HL-60/S4 (cell line): Measurements from ENCODE around the gene ATP2B2.

Source experiments
- in situ Hi-C: fragments of 300-500 bp; cut with MboI; formaldehyde crosslinking; loops from 2 replicates; pipeline ENCODE4 v1.14.3; 2022; ENCODE audit warnings: low sequenced_read_pairs

The ATP2B2 gene

DNA sequence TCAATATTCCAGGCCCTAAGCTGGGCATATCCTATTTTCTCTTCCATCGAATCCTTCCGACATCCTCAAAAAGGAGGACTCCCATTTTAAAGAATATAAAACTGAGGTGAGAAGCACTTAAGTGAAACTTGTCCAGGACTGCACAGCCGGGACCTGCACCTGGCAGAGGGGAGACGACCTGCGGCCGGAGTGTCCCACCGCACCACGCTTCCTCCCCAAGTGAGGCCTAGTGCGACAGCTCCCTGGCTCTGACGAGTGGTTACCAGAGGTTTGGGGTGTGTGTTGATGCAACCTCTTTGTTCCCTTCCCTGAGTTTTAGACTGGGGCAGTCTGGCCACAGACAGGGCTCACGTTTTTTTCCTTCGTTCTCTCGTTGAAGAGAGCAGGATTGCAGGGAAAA, 24.9 kb upstream of the ATP2B2 start:
- in situ Hi-C loops, result no loop called here

DNA sequence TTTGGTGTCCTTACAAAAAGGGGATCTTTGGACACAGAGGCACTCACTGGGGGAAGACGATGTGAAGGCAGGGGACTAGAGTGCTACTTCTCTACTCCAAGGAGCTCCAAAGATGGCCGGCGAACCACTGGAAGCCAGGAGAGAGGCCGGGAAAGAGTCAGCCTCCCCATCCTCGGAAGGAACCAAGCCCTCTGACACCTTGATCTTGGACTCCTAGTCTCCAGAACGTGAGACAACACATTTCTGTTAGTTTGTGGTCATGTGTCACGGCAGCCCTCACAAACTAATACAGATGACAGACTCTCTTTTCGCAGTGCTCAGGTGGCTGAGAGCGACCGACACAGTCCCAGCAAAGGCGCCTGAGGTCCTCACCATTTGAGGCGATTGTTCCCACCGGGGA, 24.4 kb upstream of the ATP2B2 start:
- in situ Hi-C loops, result no loop called here

DNA sequence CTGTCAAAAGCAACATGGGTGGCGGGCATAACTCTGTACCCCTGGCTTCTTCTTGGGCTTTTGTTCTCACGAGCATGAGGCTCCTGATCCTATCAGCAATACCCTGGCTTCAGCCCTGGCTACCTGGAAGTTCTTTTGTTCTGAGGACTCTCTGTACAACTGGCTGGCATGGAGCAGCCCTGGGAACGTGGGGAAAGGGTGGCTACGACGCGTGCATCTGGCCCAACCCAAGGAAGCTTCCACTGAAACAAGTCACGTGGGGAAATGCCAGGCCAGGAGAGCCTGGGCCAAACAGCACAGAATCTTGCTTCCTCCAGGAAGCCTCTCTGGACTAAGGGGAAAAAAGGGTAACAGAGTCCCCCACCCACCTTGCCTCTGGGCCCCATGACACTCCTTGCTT, 22.7 kb upstream of the ATP2B2 start:
- in situ Hi-C loops, result no loop called here

DNA sequence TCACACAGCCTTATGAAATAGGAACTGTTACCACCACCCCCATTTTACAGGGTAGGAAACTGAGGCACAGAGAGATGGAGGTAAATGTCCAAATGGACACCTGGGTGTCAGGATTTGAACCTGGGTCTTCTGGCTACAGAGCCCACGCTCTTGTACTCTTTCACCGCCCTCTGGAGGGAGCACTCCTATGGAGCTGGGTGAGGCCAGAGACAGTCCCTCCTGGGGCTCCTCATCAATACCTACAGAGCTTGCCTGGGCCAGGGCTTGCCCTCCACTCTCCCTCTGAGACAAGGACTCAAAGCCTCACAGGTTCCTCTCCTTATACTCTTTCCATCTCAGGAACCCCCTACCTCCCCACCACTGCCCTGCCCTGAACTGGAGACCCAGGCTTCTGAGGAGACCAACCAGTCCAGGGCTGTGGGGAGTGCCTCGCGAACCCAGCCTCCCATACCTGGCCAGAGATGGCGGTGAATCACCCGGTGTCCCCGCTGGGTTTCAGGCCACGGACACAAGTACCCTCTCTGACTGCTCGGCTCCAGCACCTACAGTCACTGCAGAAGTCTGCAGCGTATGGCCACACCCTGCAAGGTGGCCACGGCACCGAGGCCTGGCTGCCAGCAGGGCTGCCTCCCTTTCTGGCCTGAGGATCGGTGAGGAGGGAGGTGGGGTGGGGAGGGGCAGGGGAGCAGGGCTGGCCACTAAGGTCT, 22.1 kb upstream of the ATP2B2 start:
- in situ Hi-C loops, result no loop called here

DNA sequence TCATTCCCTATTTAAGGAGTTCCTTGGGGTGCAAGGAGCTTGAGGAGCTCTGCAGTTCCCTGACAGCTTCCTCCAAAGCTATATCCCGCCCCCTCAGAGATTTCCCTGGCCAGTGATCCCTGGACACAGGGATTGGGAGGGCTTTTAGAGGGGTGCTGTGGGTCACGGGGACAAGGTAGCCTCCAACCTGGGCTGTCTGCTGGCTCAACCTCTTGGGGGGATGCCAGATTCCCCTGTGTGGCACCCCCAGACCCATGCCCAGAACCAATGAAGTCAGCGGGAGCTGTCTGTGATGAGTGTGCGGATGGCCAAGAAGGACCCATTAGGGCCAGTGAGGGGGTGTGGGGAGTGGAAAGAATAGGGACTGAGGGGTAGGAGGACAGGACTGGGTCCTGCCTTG, 21.0 kb upstream of the ATP2B2 start:
- in situ Hi-C loops, result no loop called here

DNA sequence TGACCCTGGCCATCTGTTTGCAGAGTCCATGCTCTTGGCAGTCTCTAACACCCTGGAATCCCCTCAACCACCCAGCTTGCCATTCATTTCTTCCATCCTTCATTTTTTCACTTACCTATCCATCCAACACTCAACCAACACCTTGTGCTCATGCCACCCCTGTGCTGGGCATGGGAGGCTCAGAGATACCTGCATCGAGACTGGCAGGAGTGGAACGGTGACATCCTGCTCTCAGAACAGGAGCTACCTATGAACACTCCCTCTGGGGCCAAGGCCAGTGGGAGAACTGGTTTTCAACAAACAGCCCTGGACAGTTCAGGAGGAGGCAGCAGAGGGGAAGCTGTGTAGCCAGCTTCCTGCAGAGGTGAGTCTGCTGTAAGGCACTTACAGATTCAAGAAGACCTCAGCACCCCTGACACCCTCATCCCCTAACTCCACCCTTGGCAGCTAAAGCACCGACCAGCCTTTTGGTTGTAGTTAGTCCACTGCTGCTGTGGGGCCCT, 19.5 kb upstream of the ATP2B2 start:
- in situ Hi-C loops, result no loop called here

DNA sequence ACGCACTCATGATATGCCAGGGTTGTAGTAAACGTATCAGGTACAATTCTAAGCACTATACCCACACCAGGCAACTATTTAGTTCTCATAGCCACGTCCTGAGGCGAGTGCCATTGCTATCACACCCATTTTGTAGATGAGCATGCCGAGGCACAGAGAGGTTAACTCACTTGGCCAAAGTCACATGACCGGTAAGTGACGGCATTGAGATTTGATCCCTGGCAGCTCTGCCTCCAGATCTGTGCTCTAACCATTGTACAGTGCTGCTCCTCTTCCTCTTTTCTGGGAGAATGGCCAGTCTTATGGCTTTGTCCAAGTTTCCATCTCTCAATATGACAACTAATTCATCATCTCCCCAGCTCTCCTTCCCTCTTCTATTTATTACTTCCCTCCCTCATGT, 18.9 kb upstream of the ATP2B2 start:
- in situ Hi-C loops, result no loop called here

DNA sequence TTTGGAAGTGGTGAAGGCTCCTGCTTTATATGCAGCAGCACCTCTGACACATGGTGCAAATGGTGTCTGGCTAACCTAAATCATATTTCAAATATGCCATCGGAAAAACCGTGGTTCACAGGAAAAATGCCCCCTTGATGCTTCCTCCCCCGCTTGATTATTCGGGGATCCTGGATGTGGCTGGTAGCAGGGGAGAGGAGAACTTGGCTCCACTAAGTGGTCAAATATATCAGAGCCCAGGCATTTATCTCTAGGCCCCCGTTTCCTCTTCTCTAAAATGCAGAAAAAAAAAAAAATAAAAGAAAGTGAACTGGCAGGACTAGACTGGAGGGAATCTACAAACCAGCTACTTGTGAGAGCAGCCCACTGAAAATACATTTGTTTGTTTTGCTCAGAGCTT, 18.2 kb upstream of the ATP2B2 start:
- in situ Hi-C loops, result no loop called here

DNA sequence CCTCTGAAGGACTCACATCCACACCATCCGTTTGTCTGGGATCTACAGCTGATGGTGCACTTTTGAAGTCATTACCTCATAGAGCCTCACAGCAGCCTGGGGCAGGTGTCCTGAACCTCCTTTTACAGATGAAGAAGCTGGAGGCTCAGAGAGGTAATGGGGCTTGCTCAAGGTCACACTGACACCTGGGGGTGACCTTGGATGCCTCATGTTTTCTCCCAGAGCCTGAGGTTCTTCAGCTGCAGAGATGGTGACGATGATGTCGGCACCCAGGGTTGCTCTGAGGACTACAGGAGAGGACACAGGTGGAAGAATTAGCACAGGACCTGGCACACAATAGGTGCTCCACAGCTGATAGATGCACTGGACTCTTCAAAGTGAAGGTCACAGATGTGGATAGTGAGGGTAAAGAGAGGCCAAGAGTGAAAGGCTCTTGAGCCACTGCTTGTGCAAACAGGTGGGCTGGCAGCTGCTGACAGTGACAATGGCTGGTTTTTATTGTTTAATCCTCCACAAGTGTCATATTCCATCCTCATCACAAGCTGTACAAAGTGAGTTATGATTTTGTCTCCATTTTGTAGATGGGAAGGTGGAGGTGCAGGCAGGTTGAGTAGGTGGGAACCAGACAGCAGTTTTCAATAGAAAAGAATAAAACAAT, 17.4 kb upstream of the ATP2B2 start:
- in situ Hi-C loops, result no loop called here

DNA sequence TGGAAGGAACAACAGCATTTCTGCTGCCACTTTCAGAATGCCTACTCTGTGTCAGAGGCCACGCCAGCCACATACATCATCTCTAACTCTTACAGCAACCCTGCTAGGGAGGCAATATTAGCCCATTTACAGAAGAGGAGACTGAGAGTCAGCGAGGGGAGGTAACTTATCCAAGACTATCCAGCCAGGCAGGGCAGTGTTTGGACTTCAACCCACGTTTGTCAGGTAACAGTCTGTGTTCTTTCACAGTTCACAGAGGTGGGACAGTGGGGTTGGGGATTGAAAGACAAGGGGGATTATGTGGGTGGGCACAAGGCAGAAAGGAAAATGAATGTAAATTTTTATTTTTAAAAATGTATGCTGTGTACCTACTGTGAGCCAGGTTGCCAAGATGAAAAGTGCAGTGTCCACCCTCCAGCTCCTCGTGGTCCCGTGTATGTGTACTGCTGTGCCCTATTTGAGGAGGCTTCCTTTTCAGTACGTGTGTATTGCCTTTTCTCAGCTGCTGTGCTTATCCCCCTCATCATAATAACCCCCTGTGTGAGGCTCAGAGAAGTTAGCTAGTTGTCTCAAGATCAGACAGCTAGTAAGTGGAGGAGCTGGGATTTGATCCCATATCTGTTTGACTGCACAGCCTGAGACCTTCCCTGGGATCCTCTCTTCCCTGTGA, 16.5 kb upstream of the ATP2B2 start:
- in situ Hi-C loops, result no loop called here

DNA sequence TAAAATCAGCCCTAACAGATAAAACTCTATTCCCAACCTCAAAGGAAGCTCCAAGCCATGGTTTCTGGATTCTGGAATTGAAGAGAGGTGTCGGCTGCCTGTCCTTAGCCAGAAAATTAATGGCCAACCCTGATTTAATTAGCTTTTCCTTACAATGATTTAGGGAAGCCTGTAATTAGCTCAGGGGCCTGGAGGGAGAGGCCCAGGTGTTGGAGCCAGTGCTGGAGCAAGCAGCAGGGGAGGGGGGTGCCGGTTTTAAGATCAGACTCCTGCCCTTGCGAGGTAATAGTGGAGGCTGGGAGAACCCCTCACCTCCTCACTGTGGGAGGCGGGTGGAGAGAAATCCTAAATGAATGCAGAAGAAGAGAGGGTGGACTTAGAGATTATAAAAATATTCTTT, 14.7 kb upstream of the ATP2B2 start:
- in situ Hi-C loops, result no loop called here

DNA sequence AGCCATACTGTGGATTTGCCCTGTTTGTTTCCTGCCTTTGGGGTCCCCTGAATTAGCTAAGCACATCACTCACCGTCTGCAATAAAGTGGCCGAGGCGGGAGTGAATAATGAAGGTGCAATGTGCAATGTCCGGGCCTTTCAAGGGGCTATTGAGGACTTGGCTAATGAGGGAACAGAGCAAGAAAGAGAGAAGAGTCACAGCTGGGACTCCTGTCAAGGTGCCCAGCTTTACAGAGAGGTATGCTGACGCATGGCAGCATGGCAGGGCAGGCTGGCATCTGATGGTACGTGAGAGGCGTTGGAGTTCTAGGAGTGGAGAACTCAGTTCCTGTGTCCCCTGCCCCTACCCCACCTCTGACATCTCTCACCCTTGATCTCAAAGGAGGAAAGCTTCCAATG, 13.8 kb upstream of the ATP2B2 start:
- in situ Hi-C loops, result no loop called here

DNA sequence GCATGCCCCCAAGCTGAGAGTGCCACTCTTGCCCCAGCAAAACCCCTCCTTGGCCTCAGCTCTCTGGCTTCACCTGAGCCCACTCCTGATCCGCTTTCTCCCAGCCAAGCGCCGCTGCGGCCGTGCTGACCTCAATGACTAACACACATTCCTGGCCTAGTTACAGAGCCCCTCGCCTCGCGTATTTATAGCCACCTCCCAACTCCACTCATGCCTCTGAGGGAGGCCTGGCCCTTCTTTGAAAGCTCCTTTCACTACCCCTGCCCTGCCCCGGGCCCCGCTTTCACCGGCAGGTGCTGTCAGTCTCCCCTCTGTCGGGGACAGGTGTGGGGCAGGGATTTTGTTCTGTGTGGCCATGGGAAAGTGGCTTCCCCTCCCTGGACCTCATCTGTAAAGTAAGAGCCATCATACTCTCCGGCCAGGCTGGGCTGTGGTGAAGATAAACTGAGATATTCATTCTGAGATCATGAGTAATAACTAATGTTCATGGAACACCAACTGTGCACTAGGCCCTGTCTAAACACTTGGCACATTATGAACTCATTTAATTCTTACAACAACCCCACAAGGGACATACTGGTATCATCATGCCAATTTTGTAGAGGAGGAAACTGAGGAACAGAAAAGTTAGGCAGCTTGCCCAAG, 13.2 kb upstream of the ATP2B2 start:
- in situ Hi-C loops, result no loop called here

DNA sequence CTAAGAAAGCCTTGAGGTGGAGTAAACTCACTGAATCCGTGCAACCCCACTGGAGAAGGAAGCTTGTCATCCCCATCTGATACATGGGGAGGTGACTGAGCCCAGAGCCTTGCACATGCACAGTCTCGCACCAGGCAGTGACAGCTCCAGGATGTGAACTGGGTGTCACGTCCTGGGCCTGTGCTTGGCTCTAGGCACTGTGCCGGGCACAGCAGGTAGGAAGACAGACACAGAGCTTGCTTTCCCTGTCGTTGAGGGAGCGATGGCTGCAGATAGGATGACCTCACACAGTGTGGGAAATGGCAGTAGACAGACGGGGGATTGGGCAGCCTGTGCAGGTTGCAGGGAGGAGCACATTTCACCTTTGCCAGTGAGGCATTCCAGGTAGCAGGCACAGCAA, 12.2 kb upstream of the ATP2B2 start:
- in situ Hi-C loops, result no loop called here

DNA sequence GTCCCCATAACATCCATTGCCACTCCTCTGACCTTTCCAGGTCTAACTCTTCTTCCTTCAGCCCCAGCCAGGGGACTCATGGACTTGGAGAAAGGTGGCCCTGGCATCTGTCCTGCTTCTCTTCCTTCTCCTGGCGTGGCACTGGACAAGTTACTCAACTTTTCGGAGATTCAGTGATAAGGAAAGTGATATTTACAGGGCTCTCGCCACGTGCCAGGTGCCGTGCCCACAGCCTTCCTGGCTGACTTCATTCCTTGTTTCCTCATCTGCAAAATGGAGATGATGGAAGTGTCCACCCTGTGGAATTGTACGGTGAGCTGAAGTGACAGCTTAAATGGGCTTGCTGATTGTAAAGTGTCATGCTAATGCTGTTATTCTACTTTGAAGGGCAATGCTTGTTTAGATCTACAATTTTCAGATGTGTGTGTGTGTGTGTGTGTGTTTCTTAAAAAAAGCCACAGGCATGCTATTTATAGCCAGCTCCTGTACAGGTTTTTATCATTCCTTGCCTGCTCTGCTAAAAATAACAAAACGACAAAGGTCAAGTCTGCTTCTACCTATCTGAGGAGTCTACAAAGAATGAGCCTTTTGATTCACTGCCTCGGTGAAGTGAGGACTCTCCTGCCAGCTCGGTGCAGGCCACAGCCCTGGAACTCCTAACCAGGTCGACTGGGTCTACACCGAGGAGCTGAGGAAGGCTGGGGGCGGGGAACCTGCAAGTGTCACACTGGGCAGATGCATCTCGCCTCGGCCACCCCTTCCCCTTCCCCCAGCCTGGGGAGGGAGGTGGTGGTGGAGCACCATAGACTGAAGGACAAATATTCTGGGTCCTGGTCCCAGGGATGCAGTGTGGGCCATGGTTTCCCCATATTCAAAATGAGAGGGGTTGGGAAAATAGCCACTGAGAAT, 11.4 kb upstream of the ATP2B2 start:
- in situ Hi-C loops, result no loop called here

DNA sequence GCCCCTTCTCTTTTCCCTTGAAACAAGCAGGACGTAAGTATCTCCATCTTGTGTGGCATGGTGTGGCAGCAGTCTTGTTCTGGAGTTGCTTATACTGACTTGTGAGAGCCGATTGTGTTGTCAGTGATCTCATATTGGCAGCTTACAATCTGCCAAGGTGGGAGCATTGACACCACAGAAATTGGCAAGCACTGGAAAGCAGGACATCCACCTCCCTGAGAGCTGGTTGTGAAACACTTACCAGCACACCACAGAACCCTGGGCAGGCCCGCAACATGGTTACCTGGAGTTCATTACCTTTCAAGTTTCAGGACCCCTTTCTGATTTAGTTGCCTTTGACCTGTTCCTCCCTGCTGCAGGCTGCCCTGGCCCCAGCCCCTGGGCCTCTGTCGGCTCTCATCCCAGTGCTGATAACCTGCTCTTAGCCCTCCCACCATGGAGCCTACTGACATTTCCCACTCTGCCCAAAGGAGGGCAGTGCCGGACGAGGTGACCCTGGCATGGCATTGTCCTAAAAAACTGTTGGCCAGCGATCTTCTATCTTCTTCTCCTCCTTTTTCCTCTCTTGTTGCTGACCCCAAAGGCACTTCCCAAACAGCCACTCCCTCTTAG, 10.6 kb upstream of the ATP2B2 start:
- in situ Hi-C loops, result no loop called here

DNA sequence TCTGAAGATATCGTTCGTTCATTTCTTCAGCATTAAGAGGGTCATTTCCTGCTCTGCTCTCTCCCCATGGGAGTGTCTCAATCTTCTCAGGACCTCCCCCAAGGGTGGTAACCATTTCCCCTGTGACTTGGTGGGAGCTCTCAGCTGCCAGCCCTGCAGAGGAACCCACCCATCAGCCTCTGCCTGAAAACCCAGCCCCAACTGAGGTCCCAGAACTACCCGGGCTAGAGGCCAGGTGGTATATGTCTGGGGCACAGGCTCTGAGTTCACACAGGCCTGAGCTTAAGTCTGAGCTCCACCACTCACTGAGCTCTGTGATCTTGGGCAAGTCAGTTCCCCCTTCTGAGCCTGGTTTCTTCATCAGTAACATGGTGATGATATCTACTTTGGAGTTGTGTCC, 10.0 kb upstream of the ATP2B2 start:
- in situ Hi-C loops, result no loop called here

DNA sequence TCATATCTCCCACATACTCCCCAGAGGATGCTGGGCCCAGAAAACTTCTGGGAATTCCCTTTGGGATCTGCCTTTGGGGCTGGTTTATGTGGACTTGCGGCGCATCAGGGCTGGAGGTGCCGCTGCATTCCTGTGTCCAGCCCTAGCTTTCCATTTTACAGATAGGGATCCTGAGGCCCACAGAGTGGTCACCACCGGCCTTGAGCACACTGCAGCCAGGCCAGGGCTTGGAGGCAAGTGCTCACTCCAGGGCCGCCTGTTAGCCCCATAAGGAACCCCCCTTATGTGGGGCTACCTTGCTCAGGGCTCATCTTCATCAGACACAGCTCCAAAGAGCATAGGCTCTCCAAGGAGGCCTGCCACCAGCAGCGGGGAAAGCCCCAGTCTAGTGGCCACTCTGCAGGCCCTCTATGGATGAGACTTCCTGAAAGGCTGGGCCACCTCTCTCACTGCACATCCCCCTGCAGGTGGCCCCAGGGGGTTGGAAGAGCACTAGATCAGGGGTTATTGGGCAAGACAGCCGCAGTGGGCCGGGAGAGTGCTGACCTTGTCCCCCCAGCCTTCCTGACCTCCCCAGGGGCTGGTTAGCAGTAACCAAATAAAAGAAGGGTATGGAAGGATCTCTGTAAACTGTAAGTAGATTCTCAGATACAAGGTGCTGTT, 9.2 kb upstream of the ATP2B2 start:
- in situ Hi-C loops, result no loop called here

DNA sequence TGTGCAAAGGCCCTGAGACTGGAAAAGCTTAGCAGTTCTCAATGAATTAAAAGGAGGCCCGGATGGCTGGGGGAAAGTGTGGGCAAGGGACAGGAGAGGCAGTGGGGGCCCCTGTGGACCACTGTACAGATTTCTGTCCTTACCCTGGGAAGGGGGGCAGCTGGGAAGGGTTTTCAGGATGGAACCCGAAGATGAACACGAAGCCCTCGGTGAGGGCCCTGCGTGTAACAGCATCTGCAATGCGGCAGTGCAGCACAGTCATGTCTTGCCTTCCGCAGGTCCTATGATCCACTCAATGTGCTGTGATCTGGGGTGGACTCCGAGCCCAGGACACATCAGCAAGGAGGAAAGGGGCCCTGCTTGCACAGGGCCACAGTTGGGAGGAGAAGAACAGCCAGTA, 7.9 kb upstream of the ATP2B2 start:
- in situ Hi-C loops, result no loop called here

DNA sequence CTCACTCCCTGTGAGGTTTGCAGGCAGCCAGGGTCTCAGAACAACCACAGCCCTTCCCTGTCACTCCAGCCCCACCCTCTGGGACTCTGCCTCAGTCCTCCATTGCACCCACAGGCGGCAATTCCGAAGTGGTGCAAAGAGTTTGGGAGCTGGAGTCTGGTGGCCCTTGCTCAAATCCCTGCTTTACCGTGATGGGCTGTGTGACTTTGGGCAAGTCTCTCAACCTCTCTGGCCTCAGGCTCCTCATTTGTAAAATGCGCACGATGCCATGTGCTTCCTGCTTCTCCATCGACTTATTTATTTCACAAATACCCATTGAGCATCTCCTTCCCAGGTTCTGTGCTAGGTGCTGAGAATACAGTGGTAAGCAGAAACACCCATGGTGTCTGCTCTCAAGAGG, 7.3 kb upstream of the ATP2B2 start:
- in situ Hi-C loops, result no loop called here
